Esophagus muscularis mucosa (tissue), 4 donors: ENCODE data around the gene SLC24A3.

Experiments used
- EP300 ChIP-seq: sonication (generic); formaldehyde crosslinking; IDR thresholded peaks from one replicate; pipeline ENCODE4 v1.6.1; 2017; ENCODE audit warnings: antibody characterized with exemption
- POLR2A ChIP-seq: fragments of 450-650 bp; IDR thresholded peaks from one replicate; pipeline ENCODE4 v1.6.1; 2017; ENCODE audit warnings: antibody characterized with exemption, moderate library complexity, mild to moderate bottlenecking, low read depth
- POLR2AphosphoS5 ChIP-seq, 2 donors: sonication (generic); formaldehyde crosslinking; IDR thresholded peaks; one replicate each; pipeline ENCODE4 v1.6.1; 2017; ENCODE audit warnings: antibody characterized with exemption in 2 of 2
- TF ChIP-seq, protein P1 (sequence below), 3 experiments: fragments of 200-600 bp in 2 of 3; fragments of 450-650 bp in 1 of 3; sonication (generic) in 2 of 3; IDR thresholded peaks; one replicate each; pipeline ENCODE4 v1.5.1; 2017 to 2019; ENCODE audit warnings: antibody characterized with exemption in 3 of 3, mild to moderate bottlenecking in 2 of 3, moderate library complexity in 1 of 3

DNA sequence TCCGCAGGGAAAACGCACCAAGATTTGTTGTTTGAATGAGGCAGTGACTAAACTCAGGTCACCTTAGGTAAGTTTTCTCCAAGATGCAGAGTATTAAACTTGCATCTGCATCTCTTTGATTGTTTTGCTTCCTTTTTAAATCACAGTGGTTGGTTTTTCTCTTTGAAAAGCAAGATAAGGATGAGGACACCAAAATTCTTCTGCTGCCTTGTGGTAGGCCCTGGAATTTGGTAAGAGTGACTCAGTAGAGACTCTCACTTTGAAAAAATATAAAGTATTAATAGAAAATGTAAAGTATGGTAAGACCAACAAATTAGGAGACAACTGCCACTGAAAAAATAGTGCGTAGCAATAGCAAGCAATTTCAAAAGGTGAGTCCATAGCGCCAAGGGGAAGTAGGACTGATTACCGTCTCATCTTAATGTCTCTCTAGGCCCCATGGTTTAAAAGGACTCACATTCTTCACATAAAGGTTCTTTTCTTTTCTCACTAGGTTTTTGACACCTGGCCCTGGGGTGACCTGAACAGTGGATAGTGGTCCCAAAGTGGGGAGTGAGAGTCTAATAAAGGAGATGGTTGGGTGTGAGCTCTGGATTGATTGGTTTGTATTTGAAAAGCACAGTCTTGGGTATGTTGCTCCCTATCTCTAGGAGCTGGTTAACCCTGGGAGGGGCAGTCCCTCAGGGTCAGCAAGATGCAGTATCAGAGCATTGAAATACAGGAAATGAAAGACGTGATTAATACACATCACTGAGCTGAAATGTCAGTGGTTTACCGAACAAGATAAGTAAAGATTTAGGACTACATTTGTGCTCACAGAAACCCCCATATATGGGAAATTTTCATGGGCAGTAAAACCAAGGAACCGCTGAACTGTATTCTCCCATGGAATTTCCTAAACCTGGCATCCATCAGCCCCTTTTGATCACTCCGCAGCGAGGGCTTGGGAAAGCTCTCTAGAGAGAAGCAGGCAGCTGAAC lies 221.2 kb downstream of the SLC24A3 start:
- TF ChIP-seq, protein P1, sequence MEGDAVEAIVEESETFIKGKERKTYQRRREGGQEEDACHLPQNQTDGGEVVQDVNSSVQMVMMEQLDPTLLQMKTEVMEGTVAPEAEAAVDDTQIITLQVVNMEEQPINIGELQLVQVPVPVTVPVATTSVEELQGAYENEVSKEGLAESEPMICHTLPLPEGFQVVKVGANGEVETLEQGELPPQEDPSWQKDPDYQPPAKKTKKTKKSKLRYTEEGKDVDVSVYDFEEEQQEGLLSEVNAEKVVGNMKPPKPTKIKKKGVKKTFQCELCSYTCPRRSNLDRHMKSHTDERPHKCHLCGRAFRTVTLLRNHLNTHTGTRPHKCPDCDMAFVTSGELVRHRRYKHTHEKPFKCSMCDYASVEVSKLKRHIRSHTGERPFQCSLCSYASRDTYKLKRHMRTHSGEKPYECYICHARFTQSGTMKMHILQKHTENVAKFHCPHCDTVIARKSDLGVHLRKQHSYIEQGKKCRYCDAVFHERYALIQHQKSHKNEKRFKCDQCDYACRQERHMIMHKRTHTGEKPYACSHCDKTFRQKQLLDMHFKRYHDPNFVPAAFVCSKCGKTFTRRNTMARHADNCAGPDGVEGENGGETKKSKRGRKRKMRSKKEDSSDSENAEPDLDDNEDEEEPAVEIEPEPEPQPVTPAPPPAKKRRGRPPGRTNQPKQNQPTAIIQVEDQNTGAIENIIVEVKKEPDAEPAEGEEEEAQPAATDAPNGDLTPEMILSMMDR (IDR thresholded peaks at IDR 0.05): no peak
- TF ChIP-seq POLR2AphosphoS5 (IDR thresholded peaks at IDR 0.05) (no peak), POLR2A (no peak), EP300 (no peak)
